HEK293 (cell line): ENCODE data around the gene TCEAL5.
"Not testable (repeated sequence)": the region's sequence is repeated elsewhere in the genome, so short reads cannot be mapped to it uniquely, and the experiment has no call there.

Experiments
- CTCF ChIA-PET: fragments of 350-600 bp; formaldehyde crosslinking; extraction: SDS; loops from one replicate; lab custom pipeline; 2021; ENCODE audit warnings: antibody characterized with exemption; lab: Yijun Ruan, JAX
- POLR2A ChIA-PET: fragments of 300-600 bp; formaldehyde crosslinking; extraction: SDS; loops from one replicate; lab custom pipeline; 2020; ENCODE audit warnings: antibody characterized with exemption, inconsistent platforms; lab: Yijun Ruan, JAX
- H3K27ac ChIP-seq: fragments of 200-500 bp; sonication (Bioruptor generic); 2 replicates; pipeline ENCODE4 v1.5.1; 2014; ENCODE audit warnings: low read depth, low read length, control low read depth, inconsistent platforms; ENCODE audit errors: extremely low read depth
- H3K36me3 ChIP-seq, 2 experiments: fragments of 200-500 bp in 1 of 2; sonication (Bioruptor generic) in 1 of 2; 1 replicate in 1 of 2; 2 replicates in 1 of 2; pipeline ENCODE4 v1.5.1; 2014 to 2017; ENCODE audit warnings: inconsistent platforms in 2 of 2, low read length in 2 of 2; ENCODE audit not compliant: control insufficient read depth in 2 of 2, insufficient read depth in 1 of 2
- H3K4me1 ChIP-seq: fragments of 200-500 bp; sonication (Bioruptor generic); 2 replicates; pipeline ENCODE4 v1.5.1; 2014; ENCODE audit warnings: mild to moderate bottlenecking, low read length, inconsistent platforms; ENCODE audit not compliant: control insufficient read depth, insufficient read depth
- H3K4me3 ChIP-seq: 2 replicates; pipeline ENCODE4 v1.5.1; 2011; ENCODE audit warnings: low read depth, mild to moderate bottlenecking, control low read depth, low read length, moderate library complexity
- H3K9me3 ChIP-seq: fragments of 200-500 bp; sonication (Bioruptor generic); 2 replicates; pipeline ENCODE4 v1.5.1; 2014; ENCODE audit warnings: low read depth, low read length, inconsistent platforms; ENCODE audit not compliant: control insufficient read depth, insufficient read depth
- ZNF146 ChIP-seq: fragments of 450-650 bp; formaldehyde crosslinking; IDR thresholded peaks from 2 replicates; pipeline ENCODE4 v1.5.1; 2016; ENCODE audit warnings: missing biosample characterization, missing genetic modification characterization

The TCEAL5 gene

GRCh38 chrX:103225918-103226317 lies 50.6 kb downstream of the TCEAL5 start:
- POLR2A ChIA-PET: not testable (repeated sequence)

More at GRCh38 chrX:103225918-103226317, 50.6 kb downstream of the TCEAL5 start:
- TF ChIP-seq ZNF146 (tag by site-specific recombination): peak; percentile 60; the same call in 1 of the 2 replicates
- not testable (repeated sequence) for H3K27ac ChIP-seq, H3K36me3 ChIP-seq, H3K4me3 ChIP-seq, H3K4me1 ChIP-seq, H3K9me3 ChIP-seq
- CTCF ChIA-PET: interaction anchor here (1.8 kb wide), 1 partner anchor 15 kb away, joined by 7 read pairs; no protein-coding TSS in a partner anchor
